PC-3 (cell line): ENCODE results near the gene MAJIN. TPM values are rescaled to one million over a fixed set of nuclear protein-coding genes. Genes with fewer than 3 reads are reported as not detected.
A peak's percentile ranks its signal among the peaks of the same experiment; 100 is the strongest.

Experiments used
- ATAC-seq: fragments of 200-7000 bp; cut with Tn5 transposase; 2 replicates; pipeline ENCODE4 v1.9.1; 2020; ENCODE audit warnings: mild to moderate bottlenecking, moderate library complexity
- BruUV-seq: library from RNA; stranded (reverse); fragments of 400-500 nt; replicated peaks from 2 replicates; lab custom pipeline; 2021; lab: Mats Ljungman, UMichigan
- CTCF ChIA-PET: fragments of 300-600 bp; sonication (Branson Sonifier 250); formaldehyde crosslinking; loops from one replicate; lab custom pipeline; 2022; ENCODE audit warnings: antibody characterized with exemption; lab: Charles Lee
- POLR2A ChIA-PET: fragments of 300-600 bp; sonication (Branson Sonifier 250); formaldehyde crosslinking; loops from one replicate; lab custom pipeline; 2022; ENCODE audit warnings: antibody characterized with exemption; ENCODE audit not compliant: unreplicated experiment; lab: Charles Lee
- DNase-seq: peaks from one replicate; pipeline ENCODE4 v3.0.0-alpha.2; 2015
- H2AFZ ChIP-seq: fragments of 300-600 bp; sonication (generic); 2 replicates; pipeline ENCODE4 v1.6.0; 2016; ENCODE audit warnings: antibody characterized with exemption, low read length
- H3F3A ChIP-seq: fragments of 300-600 bp; sonication (generic); one replicate; pipeline ENCODE4 v1.6.0; 2017; ENCODE audit warnings: antibody characterized with exemption, low read length, control low read depth, mild to moderate bottlenecking; ENCODE audit not compliant: unreplicated experiment
- H3K27ac ChIP-seq: fragments of 300-600 bp; sonication (generic); 2 replicates; pipeline ENCODE4 v1.5.1; 2016; ENCODE audit warnings: mild to moderate bottlenecking, low read length
- H3K27me3 ChIP-seq: fragments of 300-600 bp; sonication (generic); 2 replicates; pipeline ENCODE4 v1.6.1; 2016; ENCODE audit warnings: low read length, mixed read lengths
- H3K36me3 ChIP-seq: fragments of 300-600 bp; sonication (generic); 2 replicates; pipeline ENCODE4 v1.6.1; 2016; ENCODE audit warnings: low read depth, mixed run types, low read length, mixed read lengths
- H3K4me1 ChIP-seq: fragments of 300-600 bp; sonication (generic); 2 replicates; pipeline ENCODE4 v1.5.1; 2016; ENCODE audit warnings: low read length; ENCODE audit not compliant: insufficient read depth
- H3K4me2 ChIP-seq: fragments of 300-600 bp; sonication (generic); 2 replicates; pipeline ENCODE4 v1.6.0; 2016; ENCODE audit warnings: low read length
- H3K4me3 ChIP-seq: fragments of 300-600 bp; sonication (generic); 2 replicates; pipeline ENCODE4 v1.5.1; 2016; ENCODE audit warnings: mild to moderate bottlenecking, low read length, mixed read lengths
- H3K79me2 ChIP-seq: fragments of 300-600 bp; sonication (generic); 2 replicates; pipeline ENCODE4 v1.6.1; 2017; ENCODE audit warnings: low read length, mixed read lengths
- H3K9ac ChIP-seq: fragments of 300-600 bp; sonication (generic); 2 replicates; pipeline ENCODE4 v1.6.0; 2016; ENCODE audit warnings: mild to moderate bottlenecking, low read length
- H3K9me2 ChIP-seq: fragments of 300-600 bp; sonication (generic); replicated peaks from 2 replicates; pipeline ENCODE4 v1.6.1; 2016; ENCODE audit warnings: mixed run types, low read length, mixed read lengths
- H3K9me3 ChIP-seq: fragments of 300-600 bp; sonication (generic); 2 replicates; pipeline ENCODE4 v1.6.1; 2016; ENCODE audit warnings: low read length, mixed read lengths
- H4K20me1 ChIP-seq: fragments of 300-600 bp; sonication (generic); 2 replicates; pipeline ENCODE4 v1.6.1; 2016; ENCODE audit warnings: low read length, mixed read lengths
- CTCF ChIP-seq: fragments of 300-600 bp; sonication (generic); conservative IDR thresholded peaks from 2 replicates; pipeline ENCODE4 v1.5.1; 2017; ENCODE audit warnings: antibody characterized with exemption, low read depth, mild to moderate bottlenecking, low read length
- EZH2 ChIP-seq: fragments of 300-600 bp; sonication (generic); IDR thresholded peaks from one replicate; pipeline ENCODE4 v1.6.1; 2017; ENCODE audit warnings: antibody characterized with exemption, mild to moderate bottlenecking, low read length; ENCODE audit not compliant: unreplicated experiment
- EZH2phosphoT487 ChIP-seq: fragments of 300-600 bp; sonication (generic); IDR thresholded peaks from 2 replicates; pipeline ENCODE4 v1.6.1; 2018; ENCODE audit warnings: mild to moderate bottlenecking, antibody characterized with exemption, low read length, borderline replicate concordance
- intact Hi-C: fragments of 100-400 bp; cut with micrococcal nuclease; formaldehyde crosslinking; loops from 2 replicates; pipeline ENCODE4 v1.9.0; 2023
- total RNA-seq: library from RNA; depleted of rRNA; stranded (reverse); fragments of >200 nt; gene quantifications from 2 replicates; pipeline ENCODE4 v1.2.3, GENCODE V29; 2014

The MAJIN gene
- total RNA-seq, 1 experiment from 2014 or later, result not detected

- Histone ChIP-seq H3K36me3 (no peaks in the 10 kb centered on the region; the same call in 1 of the 2 replicates), H3K27ac (no peak overlapping the region), H3K4me2 (peak overlapping the region; percentile 85), H3K4me1 (peaks cover 15% of the 10 kb centered on the region), H3F3A (no peaks in the 10 kb centered on the region), H4K20me1 (no peaks in the 10 kb centered on the region), H2AFZ (peak overlapping the region; percentile 77), H3K79me2 (peaks cover 21% of the 10 kb centered on the region), H3K9me3 (no peaks in the 10 kb centered on the region), H3K9ac (peak overlapping the region; percentile 60), H3K9me2 (no peaks in the 10 kb centered on the region), H3K4me3 (peak overlapping the region; percentile 69), H3K27me3 (no peaks in the 10 kb centered on the region)
- intact Hi-C loops, result loop anchor here (5.0 kb wide), 1 partner anchor 54 kb away; the partner anchor contains the start of gene MAJIN
- no TSS peak for BruUV-seq
- peak; percentile 4; the same call in 1 of the 2 replicates for ATAC-seq
- peak; percentile 60 for TF ChIP-seq CTCF
- TF ChIP-seq EZH2, result no peak
- no peak for TF ChIP-seq EZH2phosphoT487
- ChIA-PET CTCF (no interaction called here), POLR2A (no interaction called here)
- peak; percentile 51 for DNase-seq
Measured at GRCh38 chr11:64918017-64918416, 53.9 kb downstream of the MAJIN start.

- Histone ChIP-seq H3F3A (no peaks in the 10 kb centered on the region), H3K4me2 (peak overlapping the region; percentile 85), H3K4me3 (peak overlapping the region; percentile 69), H3K4me1 (peaks cover 15% of the 10 kb centered on the region), H3K9me3 (no peaks in the 10 kb centered on the region), H4K20me1 (no peaks in the 10 kb centered on the region), H3K27ac (no peak overlapping the region), H3K79me2 (peaks cover 21% of the 10 kb centered on the region), H2AFZ (peak overlapping the region; percentile 77), H3K27me3 (no peaks in the 10 kb centered on the region), H3K36me3 (no peaks in the 10 kb centered on the region; the same call in 1 of the 2 replicates), H3K9ac (peak overlapping the region; percentile 60), H3K9me2 (no peaks in the 10 kb centered on the region)
- POLR2A ChIA-PET, result no interaction called here
- ATAC-seq, result no peak
- TSS peak; percentile 94 for BruUV-seq
- DNase-seq, result no peak
- TF ChIP-seq EZH2 (no peak), EZH2phosphoT487 (no peak), CTCF (no peak)
- intact Hi-C loops, result loop anchor here (1.0 to 5.0 kb wide), 5 partner anchors 55 to 167 kb away; partner anchors contain the start of genes ARL2, CDCA5, MAJIN and SNX15
- CTCF ChIA-PET, result no interaction called here
Measured at GRCh38 chr11:64917663-64917995, 54.3 kb downstream of the MAJIN start.
